Endodermal cell (in vitro differentiated cells): Measurements from ENCODE around the gene AHNAK. TPM values are rescaled to one million over a fixed set of nuclear protein-coding genes. Genes with fewer than 3 reads are reported as not detected.
"Not testable (repeated sequence)": the region's sequence is repeated elsewhere in the genome, so short reads cannot be mapped to it uniquely, and the experiment has no call there.

ENCODE experiments used
- DNase-seq: peaks from one replicate; pipeline ENCODE4 v3.0.0-alpha.2; 2017
- H3K27ac ChIP-seq: 2 replicates; pipeline ENCODE4 v1.5.1; 2013; ENCODE audit warnings: mild to moderate bottlenecking, low read depth, low read length, moderate library complexity
- H3K27me3 ChIP-seq: 2 replicates; pipeline ENCODE4 v1.6.1; 2013; ENCODE audit warnings: mild to moderate bottlenecking, low read length, moderate library complexity; ENCODE audit not compliant: insufficient read depth, control insufficient read depth, poor library complexity, severe bottlenecking
- H3K36me3 ChIP-seq: 2 replicates; pipeline ENCODE4 v1.7.0; 2013; ENCODE audit warnings: mild to moderate bottlenecking, low read length, moderate library complexity; ENCODE audit not compliant: control insufficient read depth, insufficient read depth
- H3K4me1 ChIP-seq: one replicate; pipeline ENCODE4 v1.7.0; 2013; ENCODE audit warnings: low read length; ENCODE audit not compliant: control insufficient read depth, insufficient read depth
- H3K4me3 ChIP-seq: 2 replicates; pipeline ENCODE4 v1.5.1; 2013; ENCODE audit warnings: mild to moderate bottlenecking, low read length, moderate library complexity
- H3K9ac ChIP-seq: 2 replicates; pipeline ENCODE4 v1.6.1; 2013; ENCODE audit warnings: mild to moderate bottlenecking, low read length, moderate library complexity; ENCODE audit not compliant: poor library complexity, severe bottlenecking; ENCODE audit errors: extremely low read depth
- H3K9me3 ChIP-seq: 2 replicates; pipeline ENCODE4 v1.6.1; 2013; ENCODE audit warnings: mild to moderate bottlenecking, low read length, moderate library complexity; ENCODE audit not compliant: control insufficient read depth
- H3K27ac Mint-ChIP-seq: 2 replicates; pipeline ENCODE4 v1.8.0; 2020; ENCODE audit warnings: mixed read lengths
- H3K27me3 Mint-ChIP-seq: 2 replicates; pipeline ENCODE4 v1.8.0; 2021; ENCODE audit warnings: mild to moderate bottlenecking, mixed read lengths; ENCODE audit not compliant: insufficient read depth
- H3K36me3 Mint-ChIP-seq: 2 replicates; pipeline ENCODE4 v1.8.0; 2020; ENCODE audit warnings: low read depth, mixed read lengths
- H3K4me1 Mint-ChIP-seq: 2 replicates; pipeline ENCODE4 v1.8.0; 2020; ENCODE audit warnings: mixed read lengths
- H3K4me3 Mint-ChIP-seq: 2 replicates; pipeline ENCODE4 v1.8.0; 2020; ENCODE audit warnings: mild to moderate bottlenecking, moderate library complexity, mixed read lengths
- H3K9me3 Mint-ChIP-seq: 2 replicates; pipeline ENCODE4 v1.8.0; 2020; ENCODE audit warnings: mild to moderate bottlenecking, mixed read lengths
- CTCF ChIP-seq: fragments of 200-600 bp; sonication (generic); conservative IDR thresholded peaks from 2 replicates; pipeline ENCODE4 v1.5.0; 2021; ENCODE audit warnings: antibody characterized with exemption, mild to moderate bottlenecking
- WGBS, 2 experiments: methylation state at CpG; one replicate each; pipeline versions ENCODE4 v1.1.5 to v1.1.7; 2013; ENCODE audit warnings: missing lambda C conversion rate in 2 of 2, mixed read lengths in 1 of 2; ENCODE audit not compliant: insufficient coverage in 1 of 2, insufficient read length in 1 of 2; 5-methylcytosine and 5-hydroxymethylcytosine counted together
- total RNA-seq, 2 donors: library from RNA; stranded (reverse); fragmentation: NEBNext Ultra II Directional in 1 of 2; extraction: Animal tissue kit (Norgen Biotek cat#: 25700) in 1 of 2; gene quantifications; 2 replicates in 1 of 2; 3 replicates in 1 of 2; pipeline ENCODE4 v1.2.1, GENCODE V29; 2021

Gene AHNAK
- total RNA-seq, 2 donors from 2014 or later, result 109 to 165 TPM

- peak; percentile 63 for DNase-seq
- Mint-ChIP-seq H3K27me3 (peaks cover 16% of the 10 kb centered on the region), H3K27ac (no peak overlapping the region), H3K4me1 (peaks cover 6% of the 10 kb centered on the region), H3K36me3 (no peaks in the 10 kb centered on the region), H3K9me3 (peaks cover 4% of the 10 kb centered on the region), H3K4me3 (no peak overlapping the region)
- Histone ChIP-seq H3K27me3 (no peaks in the 10 kb centered on the region), H3K4me1 (no peaks in the 10 kb centered on the region), H3K36me3 (no peaks in the 10 kb centered on the region), H3K27ac (no peak overlapping the region), H3K9me3 (peaks cover under 1% of the 10 kb centered on the region), H3K4me3 (no peak overlapping the region), H3K9ac (no peak overlapping the region)
- WGBS, 2 experiments, result 92 to 93% methylated on average over 9 to 14 of the region's 15 CpGs
- no peak for TF ChIP-seq CTCF
Measured at GRCh38 chr11:62450543-62451240, 95.9 kb downstream of the AHNAK start.

GRCh38 chr11:62449912-62450311 lies 96.7 kb downstream of the AHNAK start:
- not testable (repeated sequence) for H3K9ac ChIP-seq, H3K4me1 Mint-ChIP-seq, H3K4me3 Mint-ChIP-seq, H3K4me1 ChIP-seq, H3K27me3 ChIP-seq, H3K27ac Mint-ChIP-seq, H3K27ac ChIP-seq, H3K9me3 Mint-ChIP-seq, H3K9me3 ChIP-seq, H3K4me3 ChIP-seq, H3K36me3 ChIP-seq, H3K36me3 Mint-ChIP-seq, DNase-seq
- peaks cover 16% of the 10 kb centered on the region for H3K27me3 Mint-ChIP-seq
- 93 to 100% methylated on average over 4 to 6 of the region's 7 CpGs for WGBS, 2 experiments

GRCh38 chr11:62449451-62449851 lies 97.2 kb downstream of the AHNAK start:
- Mint-ChIP-seq H3K27ac (no peak overlapping the region), H3K36me3 (no peaks in the 10 kb centered on the region), H3K27me3 (peaks cover 16% of the 10 kb centered on the region), H3K4me1 (peaks cover 12% of the 10 kb centered on the region), H3K4me3 (no peak overlapping the region), H3K9me3 (no peaks in the 10 kb centered on the region)
- no peak for DNase-seq
- Histone ChIP-seq H3K27ac (no peak overlapping the region), H3K4me3 (no peak overlapping the region), H3K27me3 (no peaks in the 10 kb centered on the region), H3K4me1 (no peaks in the 10 kb centered on the region), H3K36me3 (no peaks in the 10 kb centered on the region), H3K9me3 (no peaks in the 10 kb centered on the region), H3K9ac (no peak overlapping the region)
- TF ChIP-seq CTCF, result no peak
- 88 to 89% methylated on average over 8 to 9 of the region's 9 CpGs for WGBS, 2 experiments
